Thoracic aorta (tissue), 2 donors: ENCODE measurements around the gene ADIPOR1. TPM values are rescaled to one million over a fixed set of nuclear protein-coding genes. Genes with fewer than 3 reads are reported as not detected.
A peak's percentile ranks its signal among the peaks of the same experiment; 100 is the strongest.

ENCODE experiments used
- ATAC-seq: fragments of 150-250 bp; one replicate; pipeline ENCODE4 v1.8.0; 2017; ENCODE audit warnings: low read depth; ENCODE audit not compliant: insufficient number of reproducible peaks, low FRiP score
- DNase-seq: peaks from one replicate; pipeline ENCODE4 v3.0.0-alpha.2; 2020; ENCODE audit warnings: low spot score
- H3K27ac ChIP-seq, 2 donors: fragments of 200-600 bp; sonication (generic); 1 replicate in 1 of 2; 2 replicates in 1 of 2; pipeline ENCODE4 v1.5.1; 2016; ENCODE audit warnings: mild to moderate bottlenecking in 2 of 2, moderate library complexity in 2 of 2
- H3K27me3 ChIP-seq: fragments of 200-600 bp; sonication (generic); replicated peaks from 2 replicates; pipeline ENCODE4 v1.6.0; 2016; ENCODE audit warnings: mild to moderate bottlenecking; ENCODE audit not compliant: insufficient read depth
- H3K36me3 ChIP-seq: fragments of 200-600 bp; sonication (generic); one replicate; pipeline ENCODE4 v1.5.1; 2016
- H3K4me1 ChIP-seq, 2 donors: fragments of 200-600 bp; sonication (generic); 1 replicate in 1 of 2; 2 replicates in 1 of 2; pipeline versions ENCODE4 v1.5.1 to v1.6.0; 2016; ENCODE audit warnings: low read depth in 2 of 2, mild to moderate bottlenecking in 1 of 2; ENCODE audit not compliant: control insufficient read depth in 1 of 2
- H3K4me3 ChIP-seq: fragments of 200-600 bp; sonication (generic); 2 replicates; pipeline ENCODE4 v1.5.1; 2016; ENCODE audit warnings: mild to moderate bottlenecking
- H3K9me3 ChIP-seq: fragments of 200-600 bp; sonication (generic); 2 replicates; pipeline ENCODE4 v1.5.1; 2016
- CTCF ChIP-seq: fragments of 200-600 bp; sonication (generic); IDR thresholded peaks from one replicate; pipeline ENCODE4 v1.5.1; 2019; ENCODE audit warnings: antibody characterized with exemption
- total RNA-seq, 2 donors: library from RNA; depleted of rRNA; stranded (reverse); fragments of >200 nt; gene quantifications; one replicate each; pipeline versions ENCODE4 v1.1.0 to v1.2.3, GENCODE V29; 2016

The ADIPOR1 gene
- total RNA-seq, 2 donors from 2014 or later, result 91.8 to 98.6 TPM

- H3K4me1 ChIP-seq, result peaks cover 32 to 34% of the 10 kb centered on the region in 2 donors
- H3K9me3 ChIP-seq, result no peaks in the 10 kb centered on the region
- no peak overlapping the region for H3K27ac ChIP-seq
- DNase-seq, result no peak
- no peak for TF ChIP-seq CTCF
- peaks cover 14% of the 10 kb centered on the region for H3K36me3 ChIP-seq
- H3K27me3 ChIP-seq, result no peaks in the 10 kb centered on the region
- no peak overlapping the region for H3K4me3 ChIP-seq
- no peak for ATAC-seq
Measured at GRCh38 chr1:202953392-202953791, 4.7 kb downstream of the ADIPOR1 start.

GRCh38 chr1:202952818-202953217 lies 5.3 kb downstream of the ADIPOR1 start:
- Histone ChIP-seq H3K27me3 (no peaks in the 10 kb centered on the region), H3K4me3 (no peak overlapping the region), H3K36me3 (peaks cover 19% of the 10 kb centered on the region), H3K9me3 (no peaks in the 10 kb centered on the region), H3K4me1 (peaks cover 32 to 34% of the 10 kb centered on the region in 2 donors), H3K27ac (peak overlapping the region in 1 of 2 donors; percentile 13)
- TF ChIP-seq CTCF, result no peak
- ATAC-seq, result no peak
- no peak for DNase-seq

- Histone ChIP-seq H3K9me3 (no peaks in the 10 kb centered on the region), H3K36me3 (peaks cover 24% of the 10 kb centered on the region), H3K4me3 (no peak overlapping the region), H3K4me1 (peaks cover 30 to 33% of the 10 kb centered on the region in 2 donors), H3K27ac (peak overlapping the region in 1 of 2 donors; percentile 13), H3K27me3 (no peaks in the 10 kb centered on the region)
- DNase-seq (no peak), ATAC-seq (no peak)
- TF ChIP-seq CTCF, result no peak
Measured at GRCh38 chr1:202952099-202952498, 6.0 kb downstream of the ADIPOR1 start.

GRCh38 chr1:202951437-202951836 lies 6.7 kb downstream of the ADIPOR1 start:
- H3K27me3 ChIP-seq, result no peaks in the 10 kb centered on the region
- no peak for TF ChIP-seq CTCF
- H3K27ac ChIP-seq, result no peak overlapping the region
- H3K4me3 ChIP-seq, result no peak overlapping the region
- peaks cover 23 to 27% of the 10 kb centered on the region in 2 donors for H3K4me1 ChIP-seq
- ATAC-seq (no peak), DNase-seq (no peak)
- H3K36me3 ChIP-seq, result peaks cover 28% of the 10 kb centered on the region
- no peaks in the 10 kb centered on the region for H3K9me3 ChIP-seq

GRCh38 chr1:202945483-202945882 lies 12.6 kb downstream of the ADIPOR1 start:
- ATAC-seq (no peak), DNase-seq (no peak)
- peaks cover 77% of the 10 kb centered on the region for H3K36me3 ChIP-seq
- no peak for TF ChIP-seq CTCF
- H3K4me3 ChIP-seq, result no peak overlapping the region
- H3K27ac ChIP-seq, result no peak overlapping the region
- no peaks in the 10 kb centered on the region for H3K4me1 ChIP-seq
- no peaks in the 10 kb centered on the region for H3K9me3 ChIP-seq
- H3K27me3 ChIP-seq, result no peaks in the 10 kb centered on the region
